Urothelium cell line (cell line): Measurements from ENCODE around the gene FAM72C.
"Not testable (repeated sequence)": the region's sequence is repeated elsewhere in the genome, so short reads cannot be mapped to it uniquely, and the experiment has no call there.

ENCODE experiments used
- DNase-seq: peaks from one replicate; pipeline ENCODE4 v3.0.0; 2011; ENCODE audit warnings: low spot score, mixed read lengths
- FAIRE-seq: peaks from 2 replicates; lab custom pipeline; 2011; peaks lifted over from hg19 to GRCh38; lab: Jason Lieb, UNC

FAM72C gene

GRCh38 chr1:143971924-143972700, at the start of gene FAM72C:
TSS of gene FAM72C (minus strand) at chr1:143971986. CDS start at chr1:143971141, 845 bp downstream.
- not testable (repeated sequence) for FAIRE-seq, DNase-seq

GRCh38 chr1:144020001-144020738, 48.4 kb upstream of the FAM72C start:
- not testable (repeated sequence) for DNase-seq, FAIRE-seq

GRCh38 chr1:144019101-144019500, 47.3 kb upstream of the FAM72C start:
- not testable (repeated sequence) for DNase-seq, FAIRE-seq

- DNase-seq, FAIRE-seq: not testable (repeated sequence)
Measured at GRCh38 chr1:144015180-144015966, 43.6 kb upstream of the FAM72C start.

- not testable (repeated sequence) for FAIRE-seq, DNase-seq
Measured at GRCh38 chr1:144014528-144014927, 42.7 kb upstream of the FAM72C start.

GRCh38 chr1:144014121-144014520, 42.3 kb upstream of the FAM72C start:
- not testable (repeated sequence) for FAIRE-seq, DNase-seq

- FAIRE-seq, DNase-seq: not testable (repeated sequence)
Measured at GRCh38 chr1:144012168-144012733, 40.5 kb upstream of the FAM72C start.

- DNase-seq, FAIRE-seq: not testable (repeated sequence)
Measured at GRCh38 chr1:144009410-144009809, 37.6 kb upstream of the FAM72C start.

GRCh38 chr1:144004259-144004658, 32.5 kb upstream of the FAM72C start:
- DNase-seq, FAIRE-seq: not testable (repeated sequence)

GRCh38 chr1:144003306-144004029, 31.7 kb upstream of the FAM72C start:
- not testable (repeated sequence) for FAIRE-seq, DNase-seq

GRCh38 chr1:144002141-144002881, 30.5 kb upstream of the FAM72C start:
- FAIRE-seq, DNase-seq: not testable (repeated sequence)

GRCh38 chr1:144001077-144001476, 29.3 kb upstream of the FAM72C start:
- not testable (repeated sequence) for DNase-seq, FAIRE-seq

GRCh38 chr1:143996020-143996419, 24.2 kb upstream of the FAM72C start:
- FAIRE-seq, DNase-seq: not testable (repeated sequence)

GRCh38 chr1:143993301-143993907, 21.6 kb upstream of the FAM72C start:
- DNase-seq, FAIRE-seq: not testable (repeated sequence)

- FAIRE-seq, DNase-seq: not testable (repeated sequence)
Measured at GRCh38 chr1:143990699-143991098, 18.9 kb upstream of the FAM72C start.

- not testable (repeated sequence) for FAIRE-seq, DNase-seq
Measured at GRCh38 chr1:143989719-143990118, 17.9 kb upstream of the FAM72C start.

- not testable (repeated sequence) for FAIRE-seq, DNase-seq
Measured at GRCh38 chr1:143989427-143989712, 17.6 kb upstream of the FAM72C start.

GRCh38 chr1:143988602-143989426, 17.0 kb upstream of the FAM72C start:
- not testable (repeated sequence) for FAIRE-seq

More at GRCh38 chr1:143988602-143989426, 17.0 kb upstream of the FAM72C start:
- DNase-seq, result not testable (repeated sequence)
